Psoas muscle (tissue), 8 donors: Measurements from ENCODE around the gene ADAMTS5. TPM values are rescaled to one million over a fixed set of nuclear protein-coding genes. Genes with fewer than 3 reads are reported as not detected.

Experiments used
- ATAC-seq, 4 donors: fragments of 200-7000 bp; cut with Tn5 transposase; one replicate each; pipeline ENCODE4 v1.9.1; 2020; ENCODE audit warnings: moderate library complexity in 3 of 4, mild to moderate bottlenecking in 2 of 4
- DNase-seq, 2 donors: peaks; one replicate each; pipeline ENCODE4 v3.0.0-alpha.2; 2020
- H3K27ac ChIP-seq: fragments of 200-600 bp; one replicate; pipeline ENCODE4 v1.8.0; 2022
- H3K27me3 ChIP-seq, 3 donors: fragments of 200-600 bp in 1 of 3; one replicate each; pipeline versions ENCODE4 v1.6.1 to v1.8.0; 2013 to 2022; ENCODE audit warnings: low read length in 2 of 3, mild to moderate bottlenecking in 2 of 3, moderate library complexity in 1 of 3; ENCODE audit not compliant: insufficient read depth in 3 of 3
- H3K36me3 ChIP-seq, 2 donors: fragments of 200-600 bp in 1 of 2; one replicate each; pipeline versions ENCODE4 v1.6.1 to v1.8.0; 2013 to 2022; ENCODE audit warnings: low read depth in 1 of 2, mild to moderate bottlenecking in 1 of 2, moderate library complexity in 1 of 2; ENCODE audit not compliant: insufficient read depth in 1 of 2
- H3K4me1 ChIP-seq: fragments of 200-600 bp; one replicate; pipeline ENCODE4 v1.8.0; 2022
- H3K4me3 ChIP-seq: fragments of 200-600 bp; one replicate; pipeline ENCODE4 v1.8.0; 2022; ENCODE audit warnings: mild to moderate bottlenecking
- H3K9me3 ChIP-seq: fragments of 200-600 bp; one replicate; pipeline ENCODE4 v1.8.0; 2022
- WGBS, 3 donors: extraction: QIAGEN DNeasy Blood & Tissue Kit; methylation state at CpG; one replicate each; pipeline versions ENCODE4 v1.1.6 to v1.1.7; 2013; 5-methylcytosine and 5-hydroxymethylcytosine counted together
- intact Hi-C, 2 donors: fragments of 100-400 bp; cut with DNase I; formaldehyde crosslinking; loops; one replicate each; pipeline versions ENCODE4 v1.11.0 to v1.14.2; 2022
- long read RNA-seq, 2 donors: library from polyadenylated mRNA; unstranded; transcript quantifications; one replicate each; pipeline ENCODE4 v2.0.0, GENCODE V29; 2021
- polyA plus RNA-seq, 3 donors: library from polyadenylated mRNA; stranded (reverse); fragments of 200-250 nt; gene quantifications; one replicate each; pipeline ENCODE4 v1.2.3, GENCODE V29; 2013
- total RNA-seq, 4 donors: library from RNA; stranded (reverse); fragmentation: NEBNext Ultra II Directional in 2 of 4; extraction: Animal tissue kit (Norgen Biotek cat#: 25700) in 2 of 4; gene quantifications; one replicate each; pipeline versions ENCODE4 v1.2.1 to v1.2.4, GENCODE V29; 2021 to 2023
- TF ChIP-seq, protein P1 (sequence below): fragments of 200-600 bp; IDR thresholded peaks from one replicate; pipeline ENCODE4 v1.8.0; 2022; ENCODE audit warnings: antibody characterized with exemption
- donor health status: healthy with polysubstance abuse.
- donor health status: DM: no; HTN: no; CAD: no; lungs with moderate emphysema.
- donor health status: Bipolar disorder and iron deficiency.
- donor health status: healthy.
- donor health status: DM: yes; HTN: yes; CAD: no.
- donor health status: DM: no; HTN: no; CAD: no.
- donor health status: DM: no; HTN: no; CAD: no.
- donor health status: DM: yes; HTN: yes; CAD: no.

ADAMTS5 gene
- total RNA-seq (1 to 10 TPM; 2.5 to 4.3 (median 2.9) TPM), polyA plus RNA-seq (1 to 10 TPM in 2 of 3 donors, under 1 TPM in 1; 0.60 to 1.8 (median 1.0) TPM)
- long read RNA-seq, donor 1, partial matches to known transcripts: 0 of 1 reads
- long read RNA-seq, donor 1, other reads (novel, unspliced or antisense): 1 of 1 reads
- long read RNA-seq, donor 2, full-length matches to known transcripts: 5 of 5 reads
- long read RNA-seq, donor 2, partial matches to known transcripts: 0 of 5 reads
- long read RNA-seq, donor 2, other reads (novel, unspliced or antisense): 0 of 5 reads

DNA sequence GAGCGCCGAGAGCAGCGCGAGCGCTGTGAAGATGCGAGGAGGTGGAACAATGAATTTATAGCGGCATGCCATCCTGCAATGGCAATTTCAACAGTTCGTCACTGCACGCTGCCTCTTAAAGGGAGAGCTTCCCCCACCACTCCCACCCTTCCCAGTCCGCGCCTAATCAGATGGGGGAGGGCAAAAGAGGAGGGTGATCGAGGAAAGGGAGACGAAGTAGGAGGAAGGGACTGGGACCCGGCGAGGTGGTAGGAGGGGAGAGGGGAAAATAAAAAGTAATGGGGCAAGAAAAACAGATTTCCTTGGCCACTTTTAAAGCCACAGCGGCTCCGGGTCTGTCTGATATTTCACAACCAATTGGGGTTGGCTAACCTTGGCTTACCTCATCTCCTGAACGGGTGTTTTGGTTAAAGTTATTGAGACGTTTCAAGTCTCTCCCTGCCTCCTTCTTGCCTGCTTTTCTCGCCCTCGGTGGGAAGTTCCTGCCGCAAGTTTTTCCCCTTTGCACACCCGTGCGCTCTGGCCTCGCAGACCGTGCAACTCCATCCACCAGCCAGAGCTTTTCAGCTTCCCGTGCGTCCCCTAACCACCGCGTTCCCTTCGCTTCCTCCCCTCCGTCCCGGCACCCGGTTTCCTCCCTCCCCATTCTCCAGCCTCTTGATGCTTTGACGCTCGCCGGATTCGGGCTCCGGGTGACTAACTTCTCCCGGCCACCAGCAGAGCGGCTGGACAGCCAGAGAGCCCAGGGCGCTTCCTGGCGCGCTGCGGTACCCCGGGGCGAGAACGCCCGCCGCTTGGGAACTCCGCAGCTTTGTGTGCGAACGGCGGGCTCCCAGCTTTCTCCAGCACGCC is at the start of gene ADAMTS5:
TSS of gene ADAMTS5 (minus strand) at position 27 of the 852 bp plus-strand sequence. CDS start 697 bp downstream, outside the sequence.
- ATAC-seq (peak; percentile 23 to 63 (median 46)), DNase-seq (peak; percentile 68 to 80)
- no peaks in the 10 kb centered on the region for H3K9me3 ChIP-seq
- peak within 1 kb of the TSS; percentile 74 for H3K4me3 ChIP-seq
- H3K27ac ChIP-seq: peak within 1 kb of the TSS; percentile 68
- intact Hi-C loops: loop anchor here in 1 of 2 donors (10.0 kb wide), 1 partner anchor 598 kb away; no protein-coding TSS in a partner anchor
- H3K4me1 ChIP-seq: no peaks in the 10 kb centered on the region
- TF ChIP-seq, protein P1, sequence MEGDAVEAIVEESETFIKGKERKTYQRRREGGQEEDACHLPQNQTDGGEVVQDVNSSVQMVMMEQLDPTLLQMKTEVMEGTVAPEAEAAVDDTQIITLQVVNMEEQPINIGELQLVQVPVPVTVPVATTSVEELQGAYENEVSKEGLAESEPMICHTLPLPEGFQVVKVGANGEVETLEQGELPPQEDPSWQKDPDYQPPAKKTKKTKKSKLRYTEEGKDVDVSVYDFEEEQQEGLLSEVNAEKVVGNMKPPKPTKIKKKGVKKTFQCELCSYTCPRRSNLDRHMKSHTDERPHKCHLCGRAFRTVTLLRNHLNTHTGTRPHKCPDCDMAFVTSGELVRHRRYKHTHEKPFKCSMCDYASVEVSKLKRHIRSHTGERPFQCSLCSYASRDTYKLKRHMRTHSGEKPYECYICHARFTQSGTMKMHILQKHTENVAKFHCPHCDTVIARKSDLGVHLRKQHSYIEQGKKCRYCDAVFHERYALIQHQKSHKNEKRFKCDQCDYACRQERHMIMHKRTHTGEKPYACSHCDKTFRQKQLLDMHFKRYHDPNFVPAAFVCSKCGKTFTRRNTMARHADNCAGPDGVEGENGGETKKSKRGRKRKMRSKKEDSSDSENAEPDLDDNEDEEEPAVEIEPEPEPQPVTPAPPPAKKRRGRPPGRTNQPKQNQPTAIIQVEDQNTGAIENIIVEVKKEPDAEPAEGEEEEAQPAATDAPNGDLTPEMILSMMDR: no peak
- WGBS, 3 donors: 2 to 5% (median 2%) methylated on average over 55 of the region's 55 CpGs
- peaks cover 0 to 53% (median 5%) of the 10 kb centered on the region in 3 donors for H3K27me3 ChIP-seq
- H3K36me3 ChIP-seq: no peaks in the 10 kb centered on the region

DNA sequence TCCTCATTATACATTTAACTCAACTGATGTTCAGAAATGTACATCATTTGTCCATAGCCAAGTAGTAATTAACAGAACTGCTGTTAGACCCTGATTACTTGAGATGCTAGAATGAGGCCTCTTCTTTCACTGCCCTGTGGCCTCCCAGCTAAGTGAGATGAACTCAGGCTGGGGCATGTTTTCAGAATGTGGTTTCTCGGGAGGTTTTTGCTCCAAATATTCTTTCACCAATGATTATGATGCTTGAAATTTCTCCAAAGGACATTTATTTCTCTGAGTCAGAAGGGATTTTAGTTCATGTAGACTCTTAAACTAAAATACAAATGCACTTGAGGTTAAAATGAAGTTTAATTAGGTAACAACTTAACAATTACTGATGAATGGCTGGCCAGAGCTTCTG is 34.6 kb upstream of the ADAMTS5 start:
- ATAC-seq (no peak), DNase-seq (no peak)
- H3K27ac ChIP-seq: no peak overlapping the region
- no peaks in the 10 kb centered on the region for H3K36me3 ChIP-seq
- no peaks in the 10 kb centered on the region for H3K9me3 ChIP-seq
- H3K27me3 ChIP-seq: no peaks in the 10 kb centered on the region
- no peak overlapping the region for H3K4me3 ChIP-seq
- H3K4me1 ChIP-seq: no peaks in the 10 kb centered on the region
- WGBS, 3 donors: 69 to 81% (median 72%) methylated on average over 1 of the region's 1 CpG
- intact Hi-C loops: no loop called here
- TF ChIP-seq, protein P1: no peak

DNA sequence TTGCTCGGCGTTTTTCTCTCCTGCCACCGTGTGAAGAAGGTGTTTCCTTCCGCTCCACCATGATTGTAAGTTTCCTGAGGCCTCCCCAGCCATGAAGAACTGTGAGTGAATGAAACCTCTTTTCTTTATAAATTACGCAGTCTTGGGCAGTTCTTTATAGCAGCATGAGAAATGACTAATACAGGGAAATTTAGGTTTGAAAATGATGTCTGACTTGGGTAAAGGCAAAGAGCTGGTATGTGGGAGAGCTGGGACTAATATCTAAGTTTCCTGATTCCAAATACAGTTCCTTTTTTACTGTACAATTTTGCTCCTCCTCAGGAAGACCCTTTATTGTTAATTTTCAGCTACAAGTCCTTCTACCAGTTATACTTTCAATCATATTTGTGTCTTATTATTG is 16.7 kb upstream of the ADAMTS5 start:
- no peak for DNase-seq
- H3K27ac ChIP-seq: no peak overlapping the region
- WGBS, 3 donors: 87 to 88% (median 88%) methylated on average over 5 of the region's 5 CpGs
- no peaks in the 10 kb centered on the region for H3K36me3 ChIP-seq
- intact Hi-C loops: no loop called here
- no peak overlapping the region for H3K4me3 ChIP-seq
- peaks cover 9% of the 10 kb centered on the region for H3K9me3 ChIP-seq
- H3K27me3 ChIP-seq: no peaks in the 10 kb centered on the region
- TF ChIP-seq, protein P1: no peak
- H3K4me1 ChIP-seq: no peaks in the 10 kb centered on the region
- ATAC-seq: no peak

DNA sequence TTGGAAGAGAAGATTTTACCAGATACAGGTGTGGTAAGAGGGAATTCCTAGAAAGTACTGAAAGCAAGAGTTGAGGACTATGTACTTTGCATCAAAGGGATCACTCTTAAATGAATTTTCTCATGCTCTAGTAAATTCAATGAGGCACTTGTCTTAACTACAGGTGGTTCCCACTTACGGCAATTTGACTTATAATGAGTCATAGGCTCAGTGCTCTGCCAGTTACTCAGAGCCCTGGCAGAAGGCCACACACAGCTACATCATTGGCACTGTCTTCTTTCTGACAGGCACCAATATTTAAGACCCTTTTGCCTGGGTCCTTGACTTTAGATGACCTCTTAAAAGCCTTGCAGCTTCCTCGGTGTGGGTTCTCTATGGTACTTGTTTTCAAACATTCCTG is 15.9 kb upstream of the ADAMTS5 start:
- no peaks in the 10 kb centered on the region for H3K36me3 ChIP-seq
- no peak for DNase-seq
- TF ChIP-seq, protein P1: no peak
- H3K9me3 ChIP-seq: peaks cover 4% of the 10 kb centered on the region
- WGBS, 3 donors: 68 to 73% (median 72%) methylated on average over 2 of the region's 2 CpGs
- no peak overlapping the region for H3K27ac ChIP-seq
- H3K4me1 ChIP-seq: no peaks in the 10 kb centered on the region
- no peak for ATAC-seq
- no peaks in the 10 kb centered on the region for H3K27me3 ChIP-seq
- intact Hi-C loops: no loop called here
- H3K4me3 ChIP-seq: no peak overlapping the region
